ENCODE results near the gene VWCE.

VWCE gene

DNA sequence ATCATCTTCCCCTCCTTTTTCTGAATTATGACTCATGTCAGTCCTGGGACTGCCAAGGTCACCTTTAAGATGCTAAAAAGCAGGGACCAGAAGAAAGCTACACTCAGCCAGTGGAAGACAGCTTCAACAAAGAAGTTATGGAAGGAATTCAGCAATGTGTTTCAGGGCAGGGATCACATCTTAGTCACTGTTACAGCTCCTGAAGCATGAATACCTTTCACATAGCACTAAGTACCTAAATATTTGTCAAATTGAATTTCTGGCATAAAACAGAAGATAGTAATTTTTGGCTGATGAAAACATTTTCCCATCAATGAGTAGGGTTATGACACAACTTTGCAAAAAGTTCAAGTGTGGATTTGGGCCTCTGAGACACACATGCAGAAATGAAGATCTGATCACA, 32.6 kb upstream of the VWCE start:
- Histone ChIP-seq H3K27ac (ENCODE audit: low read depth, low read length) (no peak overlapping the region), H3K9me3 (ENCODE audit: control insufficient read depth in 1 of 2, low read length in 2 of 2) (no peaks in the 10 kb centered on the region), H3K4me3 (ENCODE audit: low read depth in 1 of 2, low read length in 2 of 2) (no peak overlapping the region), H3K9ac (ENCODE audit: low read depth in 1 of 2, low read length in 2 of 2) (no peak overlapping the region), H3K27me3 (ENCODE audit: control insufficient read depth in 1 of 2, insufficient read depth in 2 of 2, low read length in 2 of 2) (no peaks in the 10 kb centered on the region), H3K4me1 (ENCODE audit: control insufficient read depth in 1 of 2, insufficient read depth in 2 of 2, low read length in 2 of 2) (peaks cover 15 to 17% of the 10 kb centered on the region in 2 donors), H3K36me3 (ENCODE audit: control insufficient read depth in 1 of 2, insufficient read depth in 2 of 2, low read length in 2 of 2) (peaks cover 48 to 68% of the 10 kb centered on the region in 2 donors)

DNA sequence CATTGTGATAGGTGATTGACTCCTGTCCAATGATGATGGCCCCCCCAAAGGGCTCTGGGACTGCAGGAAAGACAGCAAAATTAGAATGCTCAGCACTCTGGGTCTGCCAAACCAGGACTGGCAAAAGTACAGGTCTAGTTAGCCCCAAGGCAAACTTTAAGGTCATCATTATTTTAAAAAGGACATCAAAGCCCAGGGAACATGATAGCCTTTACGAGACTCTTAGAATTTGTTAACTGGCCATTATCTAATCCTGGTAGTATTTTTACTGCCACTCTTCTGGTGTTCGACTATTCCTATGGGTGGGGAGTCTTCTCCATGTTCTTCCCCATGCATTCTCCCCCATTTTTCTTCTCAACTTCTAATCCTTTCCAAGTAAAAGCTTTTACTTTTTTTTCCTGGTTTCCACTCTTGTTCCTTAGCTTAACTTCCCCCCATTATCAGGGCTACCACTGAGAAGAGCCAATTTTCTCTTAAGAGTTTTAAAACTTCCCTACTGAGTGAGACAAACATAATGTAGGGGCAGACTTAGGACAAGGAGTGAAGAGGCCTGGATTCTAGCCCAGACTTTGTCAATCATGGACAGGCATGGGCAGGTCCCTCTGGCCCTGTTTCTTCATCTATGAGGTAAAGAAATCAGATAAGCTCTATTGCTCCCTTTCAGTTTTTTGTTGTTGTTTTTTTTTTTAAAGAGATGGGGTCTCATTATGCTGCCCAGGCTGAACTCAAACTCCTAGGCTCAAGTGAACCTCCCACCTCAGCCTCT, 30.7 kb upstream of the VWCE start:
- no peaks in the 10 kb centered on the region for H3K9me3 ChIP-seq (ENCODE audit: control insufficient read depth in 1 of 2, low read length in 2 of 2)
- H3K9ac ChIP-seq (ENCODE audit: low read depth in 1 of 2, low read length in 2 of 2): no peak overlapping the region
- H3K36me3 ChIP-seq (ENCODE audit: control insufficient read depth in 1 of 2, insufficient read depth in 2 of 2, low read length in 2 of 2): peaks cover 62 to 86% of the 10 kb centered on the region in 2 donors
- peaks cover under 1% of the 10 kb centered on the region in 2 donors for H3K4me1 ChIP-seq (ENCODE audit: control insufficient read depth in 1 of 2, insufficient read depth in 2 of 2, low read length in 2 of 2)
- H3K27me3 ChIP-seq (ENCODE audit: control insufficient read depth in 1 of 2, insufficient read depth in 2 of 2, low read length in 2 of 2): no peaks in the 10 kb centered on the region
- H3K4me3 ChIP-seq (ENCODE audit: low read depth in 1 of 2, low read length in 2 of 2): no peak overlapping the region
- no peak overlapping the region for H3K27ac ChIP-seq (ENCODE audit: low read depth, low read length)

DNA sequence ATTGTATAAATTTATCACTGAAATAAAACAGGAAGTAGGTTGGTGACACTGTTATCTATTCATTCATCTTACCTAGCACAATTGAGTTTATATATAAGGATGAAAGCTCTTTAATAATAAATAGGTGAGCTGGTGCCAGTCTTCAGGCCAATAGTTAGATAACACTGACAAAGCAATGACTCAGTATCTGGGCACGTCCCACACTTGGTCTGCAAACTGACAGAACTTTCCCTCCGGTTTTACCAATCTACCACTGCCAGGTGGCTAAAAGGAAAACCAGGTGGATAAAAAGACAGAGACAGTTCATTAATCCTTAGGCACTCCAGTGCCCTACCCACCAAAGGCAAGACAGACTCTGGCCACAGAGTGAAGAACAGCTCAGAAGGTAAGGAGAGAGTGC, 20.1 kb upstream of the VWCE start:
- peaks cover 62 to 88% of the 10 kb centered on the region in 2 donors for H3K36me3 ChIP-seq (ENCODE audit: control insufficient read depth in 1 of 2, insufficient read depth in 2 of 2, low read length in 2 of 2)
- no peak overlapping the region for H3K27ac ChIP-seq (ENCODE audit: low read depth, low read length)
- H3K9ac ChIP-seq (ENCODE audit: low read depth in 1 of 2, low read length in 2 of 2): no peak overlapping the region
- no peak overlapping the region for H3K4me3 ChIP-seq (ENCODE audit: low read depth in 1 of 2, low read length in 2 of 2)
- H3K4me1 ChIP-seq (ENCODE audit: control insufficient read depth in 1 of 2, insufficient read depth in 2 of 2, low read length in 2 of 2): no peaks in the 10 kb centered on the region
- no peaks in the 10 kb centered on the region for H3K9me3 ChIP-seq (ENCODE audit: control insufficient read depth in 1 of 2, low read length in 2 of 2)
- no peaks in the 10 kb centered on the region for H3K27me3 ChIP-seq (ENCODE audit: control insufficient read depth in 1 of 2, insufficient read depth in 2 of 2, low read length in 2 of 2)

DNA sequence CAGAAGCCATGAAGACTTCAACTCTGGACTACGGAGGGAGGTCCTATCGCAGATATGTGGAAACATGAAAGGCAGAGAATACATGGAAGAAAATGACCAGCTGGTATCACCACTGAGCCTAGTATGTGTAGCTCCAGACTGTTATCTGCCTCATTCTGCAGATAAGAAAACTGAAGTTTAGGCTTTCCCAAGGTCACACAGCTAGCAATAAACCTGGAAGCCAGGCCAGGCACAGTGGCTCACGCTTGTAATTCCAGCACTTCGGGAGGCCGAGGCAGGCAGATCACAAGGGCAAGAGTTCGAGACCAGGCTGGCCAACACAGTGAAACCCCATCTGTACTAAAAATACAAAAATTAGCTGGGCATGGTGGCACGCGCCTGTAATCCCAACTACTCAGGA, 15.6 kb upstream of the VWCE start:
- H3K4me3 ChIP-seq (ENCODE audit: low read depth in 1 of 2, low read length in 2 of 2): no peak overlapping the region
- H3K9ac ChIP-seq (ENCODE audit: low read depth in 1 of 2, low read length in 2 of 2): no peak overlapping the region
- H3K36me3 ChIP-seq (ENCODE audit: control insufficient read depth in 1 of 2, insufficient read depth in 2 of 2, low read length in 2 of 2): peaks cover 77 to 96% of the 10 kb centered on the region in 2 donors
- H3K27me3 ChIP-seq (ENCODE audit: control insufficient read depth in 1 of 2, insufficient read depth in 2 of 2, low read length in 2 of 2): no peaks in the 10 kb centered on the region
- H3K27ac ChIP-seq (ENCODE audit: low read depth, low read length): no peak overlapping the region
- H3K9me3 ChIP-seq (ENCODE audit: control insufficient read depth in 1 of 2, low read length in 2 of 2): no peaks in the 10 kb centered on the region
- H3K4me1 ChIP-seq (ENCODE audit: control insufficient read depth in 1 of 2, insufficient read depth in 2 of 2, low read length in 2 of 2): no peaks in the 10 kb centered on the region

DNA sequence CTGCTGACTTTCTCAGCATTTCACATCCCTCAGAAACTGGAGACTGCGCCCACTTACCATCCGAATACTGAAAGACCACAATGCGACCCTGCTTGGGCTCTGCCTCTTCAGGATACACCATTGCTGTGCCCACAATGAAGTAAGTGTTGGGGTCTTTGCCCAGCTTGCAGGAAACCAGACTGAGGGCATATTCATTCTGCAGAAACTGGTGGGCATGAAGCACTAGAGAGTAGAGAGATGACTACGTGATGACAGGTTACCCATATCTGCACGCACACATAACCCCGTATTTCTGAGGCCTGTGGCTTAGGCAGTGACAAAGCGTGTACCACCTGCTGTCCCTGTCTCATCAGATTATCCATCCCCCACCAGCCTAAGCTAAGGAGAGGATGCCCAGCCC, 14.6 kb upstream of the VWCE start:
- Histone ChIP-seq H3K4me3 (ENCODE audit: low read depth in 1 of 2, low read length in 2 of 2) (no peak overlapping the region), H3K27me3 (ENCODE audit: control insufficient read depth in 1 of 2, insufficient read depth in 2 of 2, low read length in 2 of 2) (no peaks in the 10 kb centered on the region), H3K9ac (ENCODE audit: low read depth in 1 of 2, low read length in 2 of 2) (no peak overlapping the region), H3K4me1 (ENCODE audit: control insufficient read depth in 1 of 2, insufficient read depth in 2 of 2, low read length in 2 of 2) (no peaks in the 10 kb centered on the region), H3K36me3 (ENCODE audit: control insufficient read depth in 1 of 2, insufficient read depth in 2 of 2, low read length in 2 of 2) (peaks cover 71 to 96% of the 10 kb centered on the region in 2 donors), H3K27ac (ENCODE audit: low read depth, low read length) (no peak overlapping the region), H3K9me3 (ENCODE audit: control insufficient read depth in 1 of 2, low read length in 2 of 2) (no peaks in the 10 kb centered on the region)

DNA sequence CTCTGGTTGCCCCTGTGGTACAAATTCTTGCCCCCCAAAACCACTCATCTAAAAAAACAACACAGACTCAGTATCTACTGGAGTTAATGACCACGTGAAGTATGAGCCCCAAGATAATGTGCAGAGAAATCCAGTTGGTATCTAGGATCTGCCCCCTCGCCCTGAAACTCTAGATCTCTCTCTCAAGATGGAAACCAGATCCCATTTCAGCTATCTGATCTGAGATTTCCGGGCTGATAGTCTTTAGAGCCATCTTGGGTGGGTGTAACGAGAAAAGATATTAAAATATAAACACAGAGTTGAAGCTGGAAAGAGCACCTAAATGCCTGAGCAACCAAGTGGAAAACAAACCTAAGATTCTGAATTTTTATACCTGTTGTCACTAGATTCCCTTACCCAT, 14.0 kb upstream of the VWCE start:
- Histone ChIP-seq H3K4me3 (ENCODE audit: low read depth in 1 of 2, low read length in 2 of 2) (no peak overlapping the region), H3K36me3 (ENCODE audit: control insufficient read depth in 1 of 2, insufficient read depth in 2 of 2, low read length in 2 of 2) (peaks cover 67 to 95% of the 10 kb centered on the region in 2 donors), H3K27me3 (ENCODE audit: control insufficient read depth in 1 of 2, insufficient read depth in 2 of 2, low read length in 2 of 2) (no peaks in the 10 kb centered on the region), H3K4me1 (ENCODE audit: control insufficient read depth in 1 of 2, insufficient read depth in 2 of 2, low read length in 2 of 2) (no peaks in the 10 kb centered on the region), H3K9ac (ENCODE audit: low read depth in 1 of 2, low read length in 2 of 2) (no peak overlapping the region), H3K9me3 (ENCODE audit: control insufficient read depth in 1 of 2, low read length in 2 of 2) (no peaks in the 10 kb centered on the region), H3K27ac (ENCODE audit: low read depth, low read length) (no peak overlapping the region)

DNA sequence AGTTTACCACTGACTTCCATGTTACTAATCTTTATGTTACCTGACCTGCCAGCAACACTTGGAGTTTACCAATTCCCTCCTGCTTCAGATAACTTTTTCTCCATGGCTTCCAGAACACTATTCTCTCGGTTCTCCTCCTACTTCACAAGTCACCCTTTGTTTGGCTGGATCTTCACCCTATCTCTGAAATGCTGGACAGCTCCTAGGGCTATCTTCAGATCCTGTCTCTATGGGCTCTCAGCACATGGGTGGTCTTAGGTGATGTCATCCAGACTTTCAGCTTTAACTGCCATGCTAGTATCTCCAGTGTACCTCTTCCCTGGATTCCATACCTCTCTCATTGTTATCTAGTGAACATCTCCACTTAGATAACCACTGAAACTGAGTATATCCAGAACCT, 12.2 kb upstream of the VWCE start:
- Histone ChIP-seq H3K9me3 (ENCODE audit: control insufficient read depth in 1 of 2, low read length in 2 of 2) (no peaks in the 10 kb centered on the region), H3K27me3 (ENCODE audit: control insufficient read depth in 1 of 2, insufficient read depth in 2 of 2, low read length in 2 of 2) (no peaks in the 10 kb centered on the region), H3K9ac (ENCODE audit: low read depth in 1 of 2, low read length in 2 of 2) (no peak overlapping the region), H3K27ac (ENCODE audit: low read depth, low read length) (no peak overlapping the region), H3K4me3 (ENCODE audit: low read depth in 1 of 2, low read length in 2 of 2) (no peak overlapping the region), H3K36me3 (ENCODE audit: control insufficient read depth in 1 of 2, insufficient read depth in 2 of 2, low read length in 2 of 2) (peaks cover 62 to 98% of the 10 kb centered on the region in 2 donors), H3K4me1 (ENCODE audit: control insufficient read depth in 1 of 2, insufficient read depth in 2 of 2, low read length in 2 of 2) (no peaks in the 10 kb centered on the region)

DNA sequence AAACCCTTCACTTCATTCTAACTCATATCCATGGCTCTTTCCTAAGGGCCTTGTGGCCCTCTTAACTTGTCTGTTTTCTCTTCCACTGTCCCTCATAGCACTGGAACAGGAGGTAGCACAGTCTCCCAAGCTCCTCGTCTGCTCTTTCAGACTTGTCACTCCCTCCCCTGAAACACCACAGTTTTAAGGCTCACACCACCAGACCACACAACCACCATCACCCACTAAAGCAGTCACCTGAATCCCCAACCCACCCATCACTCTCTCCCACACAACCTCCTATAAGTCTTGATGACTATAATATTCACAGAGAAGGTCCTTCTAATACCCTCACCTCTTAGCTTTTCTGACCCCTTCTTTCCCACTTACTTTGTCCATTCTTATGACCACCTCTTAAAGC, 11.1 kb upstream of the VWCE start:
- peaks cover 64 to 98% of the 10 kb centered on the region in 2 donors for H3K36me3 ChIP-seq (ENCODE audit: control insufficient read depth in 1 of 2, insufficient read depth in 2 of 2, low read length in 2 of 2)
- H3K9ac ChIP-seq (ENCODE audit: low read depth in 1 of 2, low read length in 2 of 2): no peak overlapping the region
- H3K9me3 ChIP-seq (ENCODE audit: control insufficient read depth in 1 of 2, low read length in 2 of 2): no peaks in the 10 kb centered on the region
- H3K27me3 ChIP-seq (ENCODE audit: control insufficient read depth in 1 of 2, insufficient read depth in 2 of 2, low read length in 2 of 2): no peaks in the 10 kb centered on the region
- no peaks in the 10 kb centered on the region for H3K4me1 ChIP-seq (ENCODE audit: control insufficient read depth in 1 of 2, insufficient read depth in 2 of 2, low read length in 2 of 2)
- no peak overlapping the region for H3K27ac ChIP-seq (ENCODE audit: low read depth, low read length)
- H3K4me3 ChIP-seq (ENCODE audit: low read depth in 1 of 2, low read length in 2 of 2): no peak overlapping the region

DNA sequence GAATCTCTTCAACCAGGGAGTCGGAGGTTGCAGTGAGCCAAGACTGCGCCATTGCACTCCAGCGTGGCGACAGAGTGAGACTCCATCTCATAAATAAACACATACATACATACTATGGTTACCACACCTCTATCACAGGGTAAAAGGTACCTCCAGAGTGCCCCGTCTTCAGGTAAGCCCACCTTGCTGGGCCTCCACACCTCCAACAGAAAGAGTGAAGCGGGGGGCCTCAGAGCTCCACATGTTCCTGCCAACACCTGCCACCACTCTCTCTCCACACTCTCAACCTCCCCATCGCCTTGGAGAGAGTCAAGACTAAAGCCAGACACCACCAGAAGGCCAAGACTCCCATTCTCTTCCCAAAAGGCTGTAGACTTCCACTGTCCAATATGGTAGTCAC, 10.3 kb upstream of the VWCE start:
- Histone ChIP-seq H3K9ac (ENCODE audit: low read depth in 1 of 2, low read length in 2 of 2) (no peak overlapping the region), H3K36me3 (ENCODE audit: control insufficient read depth in 1 of 2, insufficient read depth in 2 of 2, low read length in 2 of 2) (peaks cover 63 to 98% of the 10 kb centered on the region in 2 donors), H3K4me3 (ENCODE audit: low read depth in 1 of 2, low read length in 2 of 2) (no peak overlapping the region), H3K27ac (ENCODE audit: low read depth, low read length) (no peak overlapping the region), H3K9me3 (ENCODE audit: control insufficient read depth in 1 of 2, low read length in 2 of 2) (no peaks in the 10 kb centered on the region), H3K4me1 (ENCODE audit: control insufficient read depth in 1 of 2, insufficient read depth in 2 of 2, low read length in 2 of 2) (no peaks in the 10 kb centered on the region), H3K27me3 (ENCODE audit: control insufficient read depth in 1 of 2, insufficient read depth in 2 of 2, low read length in 2 of 2) (no peaks in the 10 kb centered on the region)

DNA sequence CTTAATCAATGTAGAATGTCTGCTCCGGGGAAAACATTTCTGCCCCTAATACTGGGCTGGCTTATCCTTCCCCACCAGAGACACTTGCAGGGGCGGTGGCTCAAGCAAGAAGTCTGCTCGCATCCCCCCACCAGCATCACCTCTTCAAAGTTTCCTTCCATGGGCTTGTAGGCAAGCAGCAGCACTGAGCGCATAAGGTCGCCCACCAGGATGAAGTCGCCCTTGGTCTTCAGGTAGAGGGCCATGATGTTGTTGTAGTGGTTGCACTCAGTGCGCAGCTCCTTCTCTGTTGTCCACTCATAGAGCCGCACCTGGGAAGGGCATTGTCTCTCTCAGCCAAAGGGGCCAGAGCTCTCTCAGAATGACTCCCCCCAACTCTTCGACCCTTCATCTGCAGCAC, 8.6 kb upstream of the VWCE start:
- no peaks in the 10 kb centered on the region for H3K27me3 ChIP-seq (ENCODE audit: control insufficient read depth in 1 of 2, insufficient read depth in 2 of 2, low read length in 2 of 2)
- H3K9ac ChIP-seq (ENCODE audit: low read depth in 1 of 2, low read length in 2 of 2): no peak overlapping the region
- H3K4me3 ChIP-seq (ENCODE audit: low read depth in 1 of 2, low read length in 2 of 2): no peak overlapping the region
- H3K36me3 ChIP-seq (ENCODE audit: control insufficient read depth in 1 of 2, insufficient read depth in 2 of 2, low read length in 2 of 2): peaks cover 60 to 95% of the 10 kb centered on the region in 2 donors
- peaks cover 3 to 5% of the 10 kb centered on the region in 2 donors for H3K4me1 ChIP-seq (ENCODE audit: control insufficient read depth in 1 of 2, insufficient read depth in 2 of 2, low read length in 2 of 2)
- H3K9me3 ChIP-seq (ENCODE audit: control insufficient read depth in 1 of 2, low read length in 2 of 2): no peaks in the 10 kb centered on the region
- H3K27ac ChIP-seq (ENCODE audit: low read depth, low read length): no peak overlapping the region
